Gastrocnemius medialis (tissue), 4 donors: Measurements from ENCODE around the gene SRGAP2B.
"Not testable (repeated sequence)": the region's sequence is repeated elsewhere in the genome, so short reads cannot be mapped to it uniquely, and the experiment has no call there.

ENCODE experiments used
- POLR2A ChIP-seq, 2 donors: fragments of 450-650 bp; IDR thresholded peaks; one replicate each; pipeline ENCODE4 v1.6.1; 2017; ENCODE audit warnings: antibody characterized with exemption in 2 of 2, mild to moderate bottlenecking in 2 of 2, moderate library complexity in 2 of 2
- TF ChIP-seq, protein P1 (sequence below), 5 experiments: fragments of 450-650 bp in 3 of 5; fragments of 200-600 bp in 2 of 5; sonication (generic) in 2 of 5; IDR thresholded peaks in 4 of 5; conservative IDR thresholded peaks in 1 of 5; 1 replicate in 4 of 5; 2 replicates in 1 of 5; pipeline ENCODE4 v1.5.1; 2016 to 2019; ENCODE audit warnings: antibody characterized with exemption in 5 of 5, mild to moderate bottlenecking in 3 of 5, moderate library complexity in 3 of 5

DNA sequence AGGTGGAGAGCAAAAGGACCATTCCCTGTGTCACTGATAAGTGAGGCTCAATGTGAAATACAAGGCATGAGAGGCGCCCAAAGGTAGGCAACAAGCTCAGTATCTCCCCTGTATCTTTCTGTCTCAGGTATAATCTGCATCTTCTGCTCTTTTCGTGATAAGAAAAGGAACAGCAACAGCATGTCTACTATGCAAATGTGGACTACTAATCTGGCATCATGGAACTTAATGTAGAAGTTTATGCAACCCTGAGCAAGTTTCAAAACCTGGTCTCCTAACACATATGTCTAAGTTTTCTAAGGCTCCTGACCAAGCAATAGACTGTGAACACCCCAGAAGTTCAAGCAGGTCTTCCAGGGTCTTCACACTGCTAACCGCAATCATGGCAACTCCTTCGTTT is 81.8 kb downstream of the SRGAP2B start:
- TF ChIP-seq, protein P1, sequence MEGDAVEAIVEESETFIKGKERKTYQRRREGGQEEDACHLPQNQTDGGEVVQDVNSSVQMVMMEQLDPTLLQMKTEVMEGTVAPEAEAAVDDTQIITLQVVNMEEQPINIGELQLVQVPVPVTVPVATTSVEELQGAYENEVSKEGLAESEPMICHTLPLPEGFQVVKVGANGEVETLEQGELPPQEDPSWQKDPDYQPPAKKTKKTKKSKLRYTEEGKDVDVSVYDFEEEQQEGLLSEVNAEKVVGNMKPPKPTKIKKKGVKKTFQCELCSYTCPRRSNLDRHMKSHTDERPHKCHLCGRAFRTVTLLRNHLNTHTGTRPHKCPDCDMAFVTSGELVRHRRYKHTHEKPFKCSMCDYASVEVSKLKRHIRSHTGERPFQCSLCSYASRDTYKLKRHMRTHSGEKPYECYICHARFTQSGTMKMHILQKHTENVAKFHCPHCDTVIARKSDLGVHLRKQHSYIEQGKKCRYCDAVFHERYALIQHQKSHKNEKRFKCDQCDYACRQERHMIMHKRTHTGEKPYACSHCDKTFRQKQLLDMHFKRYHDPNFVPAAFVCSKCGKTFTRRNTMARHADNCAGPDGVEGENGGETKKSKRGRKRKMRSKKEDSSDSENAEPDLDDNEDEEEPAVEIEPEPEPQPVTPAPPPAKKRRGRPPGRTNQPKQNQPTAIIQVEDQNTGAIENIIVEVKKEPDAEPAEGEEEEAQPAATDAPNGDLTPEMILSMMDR (IDR thresholded peaks at IDR 0.05 in 4 of 5, conservative IDR thresholded peaks at IDR 0.05 in 1 of 5): not testable (repeated sequence)
- TF ChIP-seq POLR2A (IDR thresholded peaks at IDR 0.05): not testable (repeated sequence)
